Measurements from ENCODE around the gene ARID1B. TPM values are rescaled to one million over a fixed set of nuclear protein-coding genes. Genes with fewer than 3 reads are reported as not detected.

ARID1B gene
- total and polyA plus RNA-seq, 2 donors (not counting 1 experiment from before 2014, with no cell fraction given): 47.2 to 280 TPM

GRCh38 chr6:157217198-157217893 lies 440.2 kb downstream of the ARID1B start:
- DNase-seq (no peak), ATAC-seq (ENCODE audit: low read depth) (no peak)
- Histone ChIP-seq H3K9me3 (ENCODE audit: control extremely low read depth in 1 of 3, control insufficient read depth in 2 of 3, insufficient read depth in 1 of 3, low read length in 2 of 3) (peaks cover 0 to 6% (median 0%) of the 10 kb centered on the region in 3 donors), H2AFZ (ENCODE audit: insufficient read depth, low read depth, low read length, poor library complexity, severe bottlenecking) (no peak overlapping the region), H3K36me3 (replicated peaks in 1 of 2; ENCODE audit: control extremely low read depth in 1 of 2, control insufficient read depth in 1 of 2, extremely low read depth in 1 of 2, insufficient read depth in 2 of 2, low read length in 1 of 2) (no peaks in the 10 kb centered on the region), H3K4me3 (ENCODE audit: control extremely low read depth in 1 of 5, extremely low read depth in 1 of 5, insufficient read depth in 1 of 5, low read depth in 2 of 5, low read length in 4 of 5) (no peak overlapping the region), H3K4me1 (ENCODE audit: control insufficient read depth in 2 of 2, insufficient read depth in 2 of 2, low read length in 2 of 2) (peaks cover 16 to 17% of the 10 kb centered on the region in 2 donors), H3K27me3 (replicated peaks in 1 of 4; ENCODE audit: control extremely low read depth in 1 of 4, control insufficient read depth in 3 of 4, insufficient read depth in 4 of 4, low read length in 3 of 4) (no peaks in the 10 kb centered on the region), H3K4me2 (replicated peaks; ENCODE audit: low read depth, low read length, poor library complexity, severe bottlenecking) (no peak overlapping the region), H3K9ac (ENCODE audit: low read length) (no peak overlapping the region), H3K27ac (ENCODE audit: low read length in 2 of 2) (no peak overlapping the region), H4K20me1 (ENCODE audit: control insufficient read depth, insufficient read depth, low read length, poor library complexity, severe bottlenecking) (peaks cover 5% of the 10 kb centered on the region), H3K79me2 (ENCODE audit: control insufficient read depth, insufficient read depth, low read length) (no peaks in the 10 kb centered on the region)
- ChIA-PET POLR2A (interaction anchor here (0.6 kb wide), 1 partner anchor 1004 kb away, joined by 3 read pairs; no protein-coding TSS in a partner anchor), CTCF (no interaction called here)
- no peak overlapping the region for H3K4me3 Mint-ChIP-seq
- intact Hi-C loops (cut with micrococcal nuclease): no loop called here
- TF ChIP-seq CTCF (IDR thresholded peaks at IDR 0.05): no peak
- no peak for TF ChIP-seq EZH2 (IDR thresholded peaks at IDR 0.05; ENCODE audit: borderline replicate concordance, insufficient read depth, low read depth, low read length, poor library complexity, severe bottlenecking)
- no peaks in the 10 kb centered on the region for H3K27me3 Mint-ChIP-seq
- H3K27ac Mint-ChIP-seq: no peak overlapping the region
- peaks cover 16% of the 10 kb centered on the region for H3K4me1 Mint-ChIP-seq
- H3K9me3 Mint-ChIP-seq (ENCODE audit: insufficient read depth): no peaks in the 10 kb centered on the region
- WGBS (ENCODE audit: insufficient coverage): 93% methylated on average over 20 of the region's 20 CpGs

DNA sequence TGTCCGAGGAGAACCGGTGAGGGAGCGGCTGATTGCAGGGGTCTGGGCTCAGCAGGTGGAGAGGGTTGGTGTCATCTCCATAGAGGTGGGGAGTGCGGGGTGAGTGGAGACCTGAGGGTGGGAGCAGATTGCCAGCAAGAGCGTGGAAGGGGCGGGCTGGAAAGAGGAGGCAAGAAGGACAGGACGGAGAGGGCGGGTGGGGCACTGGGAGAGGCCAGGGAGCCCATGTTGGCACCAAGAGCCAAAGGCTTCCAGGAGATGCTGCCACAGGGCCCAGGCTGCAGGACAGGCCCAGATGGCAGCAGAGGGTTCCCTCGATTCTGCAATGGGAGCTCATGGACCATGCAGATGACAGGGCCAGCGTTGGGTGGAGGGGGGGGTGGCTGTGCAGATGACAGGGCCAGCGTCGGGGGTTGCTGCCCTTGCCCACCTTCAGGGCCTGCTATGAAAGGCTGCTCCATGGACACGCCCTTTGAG lies 440.8 kb downstream of the ARID1B start:
- ChIA-PET CTCF (no interaction called here), POLR2A (interaction anchor here (0.6 kb wide), 1 partner anchor 1003 kb away, joined by 3 read pairs; no protein-coding TSS in a partner anchor)

More for the DNA sequence above, 440.8 kb downstream of the ARID1B start:
- no peaks in the 10 kb centered on the region for H3K36me3 ChIP-seq (replicated peaks in 1 of 2; ENCODE audit: control extremely low read depth in 1 of 2, control insufficient read depth in 1 of 2, extremely low read depth in 1 of 2, insufficient read depth in 2 of 2, low read length in 1 of 2)
- Mint-ChIP-seq H3K27me3 (no peaks in the 10 kb centered on the region), H3K9me3 (ENCODE audit: insufficient read depth) (no peaks in the 10 kb centered on the region), H3K27ac (no peak overlapping the region), H3K4me1 (peaks cover 22% of the 10 kb centered on the region), H3K4me3 (no peak overlapping the region)
- H2AFZ ChIP-seq (ENCODE audit: insufficient read depth, low read depth, low read length, poor library complexity, severe bottlenecking): no peak overlapping the region
- TF ChIP-seq CTCF (IDR thresholded peaks at IDR 0.05): no peak
- TF ChIP-seq EZH2 (IDR thresholded peaks at IDR 0.05; ENCODE audit: borderline replicate concordance, insufficient read depth, low read depth, low read length, poor library complexity, severe bottlenecking): no peak
- H3K27me3 ChIP-seq (replicated peaks in 1 of 4; ENCODE audit: control extremely low read depth in 1 of 4, control insufficient read depth in 3 of 4, insufficient read depth in 4 of 4, low read length in 3 of 4): no peaks in the 10 kb centered on the region
- peaks cover 0 to 6% (median 0%) of the 10 kb centered on the region in 3 donors for H3K9me3 ChIP-seq (ENCODE audit: control extremely low read depth in 1 of 3, control insufficient read depth in 2 of 3, insufficient read depth in 1 of 3, low read length in 2 of 3)
- WGBS (ENCODE audit: insufficient coverage): 96% methylated on average over 13 of the region's 13 CpGs
- H3K4me3 ChIP-seq (ENCODE audit: control extremely low read depth in 1 of 5, extremely low read depth in 1 of 5, insufficient read depth in 1 of 5, low read depth in 2 of 5, low read length in 4 of 5): no peak overlapping the region
- no peak overlapping the region for H3K27ac ChIP-seq (ENCODE audit: low read length in 2 of 2)
- intact Hi-C loops (cut with micrococcal nuclease): no loop called here
- no peak for DNase-seq
- H3K4me1 ChIP-seq (ENCODE audit: control insufficient read depth in 2 of 2, insufficient read depth in 2 of 2, low read length in 2 of 2): peaks cover 22 to 23% of the 10 kb centered on the region in 2 donors
- H3K4me2 ChIP-seq (replicated peaks; ENCODE audit: low read depth, low read length, poor library complexity, severe bottlenecking): no peak overlapping the region
- peaks cover 7% of the 10 kb centered on the region for H4K20me1 ChIP-seq (ENCODE audit: control insufficient read depth, insufficient read depth, low read length, poor library complexity, severe bottlenecking)
- no peaks in the 10 kb centered on the region for H3K79me2 ChIP-seq (ENCODE audit: control insufficient read depth, insufficient read depth, low read length)
- ATAC-seq (ENCODE audit: low read depth): no peak
- no peak overlapping the region for H3K9ac ChIP-seq (ENCODE audit: low read length)
